Activated CD8-positive, alpha-beta T cell treated with anti-CD3 and anti-CD28 coated beads for 36 hours (primary cell): ENCODE measurements around the gene FAM193A. TPM values are rescaled to one million over a fixed set of nuclear protein-coding genes. Genes with fewer than 3 reads are reported as not detected.
"Not testable (repeated sequence)": the region's sequence is repeated elsewhere in the genome, so short reads cannot be mapped to it uniquely, and the experiment has no call there.

Experiments
- ATAC-seq: fragments of 200-7000 bp; cut with Tn5 transposase; one replicate; pipeline ENCODE4 v1.10.0; 2021; ENCODE audit warnings: mild to moderate bottlenecking, moderate library complexity
- CTCF ChIA-PET: fragments of 350-600 bp; sonication (Branson Sonifier 250); formaldehyde crosslinking; loops from one replicate; lab custom pipeline; 2021; ENCODE audit warnings: antibody characterized with exemption; lab: Charles Lee
- POLR2A ChIA-PET: fragments of 350-600 bp; sonication (Branson Sonifier 250); formaldehyde crosslinking; loops from one replicate; lab custom pipeline; 2021; ENCODE audit warnings: antibody characterized with exemption; lab: Charles Lee
- DNase-seq: peaks from one replicate; pipeline ENCODE4 v3.0.0-alpha.2; 2020
- H3K27ac Mint-ChIP-seq: one replicate; pipeline ENCODE4 v1.8.0; 2021; ENCODE audit warnings: mild to moderate bottlenecking, mixed read lengths
- H3K27me3 Mint-ChIP-seq: one replicate; pipeline ENCODE4 v1.8.0; 2021; ENCODE audit warnings: mixed read lengths
- H3K36me3 Mint-ChIP-seq: one replicate; pipeline ENCODE4 v1.8.0; 2021; ENCODE audit warnings: low read depth, mixed read lengths
- H3K4me1 Mint-ChIP-seq: one replicate; pipeline ENCODE4 v1.8.0; 2021; ENCODE audit warnings: low read depth, mixed read lengths
- H3K4me3 Mint-ChIP-seq: one replicate; pipeline ENCODE4 v1.8.0; 2021; ENCODE audit warnings: mild to moderate bottlenecking, moderate library complexity, mixed read lengths
- H3K9me3 Mint-ChIP-seq: one replicate; pipeline ENCODE4 v1.8.0; 2021; ENCODE audit warnings: mixed read lengths
- CTCF ChIP-seq: fragments of 200-600 bp; IDR thresholded peaks from one replicate; pipeline ENCODE4 v1.8.0; 2022; ENCODE audit warnings: antibody characterized with exemption, mild to moderate bottlenecking
- intact Hi-C: fragments of 100-400 bp; cut with micrococcal nuclease; formaldehyde crosslinking; loops from one replicate; pipeline ENCODE4 v1.10.0; 2022
- total RNA-seq, 2 experiments: library from RNA; stranded (reverse); gene quantifications; one replicate each; pipeline ENCODE4 v1.2.3, GENCODE V29; 2021

FAM193A gene
- total RNA-seq, 2 experiments from 2014 or later, result 22.4 to 22.9 TPM

GRCh38 chr4:2671267-2671895, 134.9 kb downstream of the FAM193A start:
- TF ChIP-seq CTCF, result no peak
- ChIA-PET CTCF (no interaction called here), POLR2A (no interaction called here)
- Mint-ChIP-seq H3K9me3 (no peaks in the 10 kb centered on the region), H3K4me3 (no peak overlapping the region), H3K27ac (no peak overlapping the region), H3K27me3 (no peaks in the 10 kb centered on the region), H3K4me1 (peaks cover 30% of the 10 kb centered on the region), H3K36me3 (peaks cover 48% of the 10 kb centered on the region)
- intact Hi-C loops, result no loop called here
- ATAC-seq (no peak), DNase-seq (no peak)

DNA sequence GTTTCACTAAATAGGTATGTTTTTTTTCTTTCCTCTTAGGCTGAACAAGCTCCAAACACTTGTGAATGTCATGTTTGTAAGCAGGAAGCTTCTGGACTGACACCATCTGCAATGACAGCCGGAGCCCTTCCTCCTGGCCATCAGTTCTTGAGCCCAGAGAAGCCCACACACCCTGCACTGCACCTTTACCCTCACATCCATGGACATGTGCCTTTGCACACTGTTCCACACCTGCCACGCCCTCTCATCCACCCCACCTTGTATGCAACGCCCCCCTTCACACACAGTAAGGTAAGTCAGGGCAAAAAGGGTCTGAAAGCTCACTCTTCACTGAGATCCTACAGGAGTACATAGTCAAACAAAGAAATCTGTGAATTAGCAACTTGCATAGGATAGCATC, 135.6 kb downstream of the FAM193A start:
- ATAC-seq, result no peak
- Mint-ChIP-seq H3K4me1 (peaks cover 25% of the 10 kb centered on the region), H3K36me3 (peaks cover 49% of the 10 kb centered on the region), H3K4me3 (no peak overlapping the region), H3K27me3 (no peaks in the 10 kb centered on the region), H3K9me3 (no peaks in the 10 kb centered on the region), H3K27ac (peak overlapping the region; percentile 72)
- CTCF ChIA-PET, result no interaction called here
- intact Hi-C loops, result no loop called here
- TF ChIP-seq CTCF, result no peak
- DNase-seq, result no peak
- POLR2A ChIA-PET, result no interaction called here

GRCh38 chr4:2672700-2673099, 136.3 kb downstream of the FAM193A start:
- ATAC-seq (no peak), DNase-seq (no peak)
- TF ChIP-seq CTCF, result no peak
- intact Hi-C loops, result no loop called here
- CTCF ChIA-PET, result interaction anchor here (1.1 to 1.6 kb wide), 3 partner anchors 12 to 79 kb away, joined by 3 to 5 read pairs (median 4); no protein-coding TSS in a partner anchor
- Mint-ChIP-seq H3K27me3 (no peaks in the 10 kb centered on the region), H3K4me1 (peaks cover 20% of the 10 kb centered on the region), H3K4me3 (no peak overlapping the region), H3K27ac (peak overlapping the region; percentile 72), H3K36me3 (peaks cover 49% of the 10 kb centered on the region), H3K9me3 (no peaks in the 10 kb centered on the region)
- POLR2A ChIA-PET, result no interaction called here

GRCh38 chr4:2673157-2673556, 136.7 kb downstream of the FAM193A start:
- POLR2A ChIA-PET, result no interaction called here
- no peak for DNase-seq
- Mint-ChIP-seq H3K4me1 (peaks cover 20% of the 10 kb centered on the region), H3K9me3 (no peaks in the 10 kb centered on the region), H3K36me3 (peaks cover 51% of the 10 kb centered on the region), H3K27ac (no peak overlapping the region), H3K27me3 (no peaks in the 10 kb centered on the region), H3K4me3 (no peak overlapping the region)
- no peak for ATAC-seq
- CTCF ChIA-PET, result interaction anchor here (1.1 to 1.6 kb wide), 3 partner anchors 11 to 79 kb away, joined by 3 to 5 read pairs (median 4); no protein-coding TSS in a partner anchor
- intact Hi-C loops, result no loop called here
- no peak for TF ChIP-seq CTCF

GRCh38 chr4:2679762-2680161, 143.3 kb downstream of the FAM193A start:
- ATAC-seq, H3K9me3 Mint-ChIP-seq, intact Hi-C loops, H3K4me3 Mint-ChIP-seq, CTCF ChIA-PET, DNase-seq, H3K27ac Mint-ChIP-seq, H3K27me3 Mint-ChIP-seq: not testable (repeated sequence)
- Mint-ChIP-seq H3K4me1 (peaks cover 20% of the 10 kb centered on the region), H3K36me3 (peaks cover 54% of the 10 kb centered on the region)
- POLR2A ChIA-PET, result interaction anchor here (0.6 kb wide), 1 partner anchor 1644 kb away, joined by 3 read pairs; no protein-coding TSS in a partner anchor
